ENCODE data around the gene AP5S1. TPM values are rescaled to one million over a fixed set of nuclear protein-coding genes. Genes with fewer than 3 reads are reported as not detected.
A peak's percentile ranks its signal among the peaks of the same experiment; 100 is the strongest.

The AP5S1 gene
- 19.5 TPM for total RNA-seq
- polyA plus RNA-seq (ENCODE audit: insufficient read depth, low read depth, low replicate concordance): 16.0 TPM
- long read RNA-seq, donor 1, full-length matches to known transcripts: 1 of 1 reads
- long read RNA-seq, donor 1, partial matches to known transcripts: 0 of 1 reads
- long read RNA-seq, donor 1, other reads (novel, unspliced or antisense): 0 of 1 reads
- long read RNA-seq, donor 2, full-length matches to known transcripts: 5 of 5 reads
- long read RNA-seq, donor 2, partial matches to known transcripts: 0 of 5 reads
- long read RNA-seq, donor 2, other reads (novel, unspliced or antisense): 0 of 5 reads
- long read RNA-seq, donor 3, full-length matches to known transcripts: 4 of 4 reads
- long read RNA-seq, donor 3, partial matches to known transcripts: 0 of 4 reads
- long read RNA-seq, donor 3, other reads (novel, unspliced or antisense): 0 of 4 reads
- long read RNA-seq, donor 4, full-length matches to known transcripts: 3 of 3 reads
- long read RNA-seq, donor 4, partial matches to known transcripts: 0 of 3 reads
- long read RNA-seq, donor 4, other reads (novel, unspliced or antisense): 0 of 3 reads
- long read RNA-seq, donor 5: 0 reads
- long read RNA-seq, donor 6: 0 reads
- long read RNA-seq, donor 7, full-length matches to known transcripts: 9 of 11 reads
- long read RNA-seq, donor 7, partial matches to known transcripts: 0 of 11 reads
- long read RNA-seq, donor 7, other reads (novel, unspliced or antisense): 2 of 11 reads
- long read RNA-seq, donor 8, partial matches to known transcripts: 0 of 2 reads
- long read RNA-seq, donor 8, other reads (novel, unspliced or antisense): 0 of 2 reads
- long read RNA-seq, donor 9, full-length matches to known transcripts: 2 of 2 reads
- long read RNA-seq, donor 9, partial matches to known transcripts: 0 of 2 reads
- long read RNA-seq, donor 9, other reads (novel, unspliced or antisense): 0 of 2 reads
- long read RNA-seq, donor 10, full-length matches to known transcripts: 3 of 3 reads
- long read RNA-seq, donor 10, partial matches to known transcripts: 0 of 3 reads
- long read RNA-seq, donor 10, other reads (novel, unspliced or antisense): 0 of 3 reads

- no peaks in the 10 kb centered on the region for H3K27me3 ChIP-seq (ENCODE audit: control insufficient read depth, insufficient read depth, low read length)
- FAIRE-seq (no peak), DNase-seq (peak; percentile 97 to 98 (median 98))
- peak within 1 kb of the TSS; percentile 81 to 88 (median 84) for H3K4me3 ChIP-seq (ENCODE audit: low read length in 3 of 3)
- peaks cover 0 to 14% (median 8%) of the 10 kb centered on the region in 3 donors for H3K4me1 ChIP-seq (ENCODE audit: control insufficient read depth in 2 of 3, insufficient read depth in 2 of 3, low read depth in 1 of 3, low read length in 3 of 3)
- intact Hi-C loops (cut with DNase I): no loop called here
- TF ChIP-seq CTCF (IDR thresholded peaks at IDR 0.05; ENCODE audit: borderline replicate concordance, extremely low read depth, insufficient read depth): peak; percentile 89
- peak within 1 kb of the TSS; percentile 99 to 100 for H3K27ac ChIP-seq (ENCODE audit: low read depth in 2 of 2, low read length in 2 of 2)
- H3K9ac ChIP-seq (ENCODE audit: low read length in 3 of 3): peak within 1 kb of the TSS; percentile 63 to 86 (median 86)
- peaks cover 0 to 20% (median 15%) of the 10 kb centered on the region in 3 donors for H3K36me3 ChIP-seq (ENCODE audit: control insufficient read depth in 2 of 3, insufficient read depth in 3 of 3, low read length in 3 of 3)
- no peaks in the 10 kb centered on the region for H3K9me3 ChIP-seq (ENCODE audit: control insufficient read depth in 2 of 3, insufficient read depth in 1 of 3, low read length in 3 of 3)
These were observed at the start of gene AP5S1 for GRCh38 chr20:3820048-3820900. AP5S1 (plus strand) TSS chr20:3820547; CDS start chr20:3822118, 1,571 bp downstream.

- no peak for FAIRE-seq
- H3K9ac ChIP-seq (ENCODE audit: low read length in 3 of 3): no peak overlapping the region
- TF ChIP-seq CTCF (IDR thresholded peaks at IDR 0.05; ENCODE audit: borderline replicate concordance, extremely low read depth, insufficient read depth): no peak
These were observed 48.7 kb upstream of the AP5S1 start for GRCh38 chr20:3771552-3772058.

GRCh38 chr20:3775457-3776108 lies 44.8 kb upstream of the AP5S1 start:
- FAIRE-seq (no peak), DNase-seq (no peak)
- H3K4me3 ChIP-seq (ENCODE audit: low read length in 3 of 3): no peak overlapping the region
- no peak overlapping the region for H3K27ac ChIP-seq (ENCODE audit: low read depth in 2 of 2, low read length in 2 of 2)
- H3K9me3 ChIP-seq (ENCODE audit: control insufficient read depth in 2 of 3, insufficient read depth in 1 of 3, low read length in 3 of 3): no peaks in the 10 kb centered on the region
- intact Hi-C loops (cut with DNase I): no loop called here
- TF ChIP-seq CTCF (IDR thresholded peaks at IDR 0.05; ENCODE audit: borderline replicate concordance, extremely low read depth, insufficient read depth): no peak
- no peak overlapping the region for H3K9ac ChIP-seq (ENCODE audit: low read length in 3 of 3)
- H3K36me3 ChIP-seq (ENCODE audit: control insufficient read depth in 2 of 3, insufficient read depth in 3 of 3, low read length in 3 of 3): no peaks in the 10 kb centered on the region
- no peaks in the 10 kb centered on the region for H3K27me3 ChIP-seq (ENCODE audit: control insufficient read depth, insufficient read depth, low read length)
- H3K4me1 ChIP-seq (ENCODE audit: control insufficient read depth in 2 of 3, insufficient read depth in 2 of 3, low read depth in 1 of 3, low read length in 3 of 3): peaks cover 0 to 13% (median 5%) of the 10 kb centered on the region in 3 donors

More at GRCh38 chr20:3771552-3772058, 48.7 kb upstream of the AP5S1 start:
- intact Hi-C loops (cut with DNase I): no loop called here
- Histone ChIP-seq H3K27me3 (ENCODE audit: control insufficient read depth, insufficient read depth, low read length) (no peaks in the 10 kb centered on the region), H3K36me3 (ENCODE audit: control insufficient read depth in 2 of 3, insufficient read depth in 3 of 3, low read length in 3 of 3) (no peaks in the 10 kb centered on the region), H3K27ac (ENCODE audit: low read depth in 2 of 2, low read length in 2 of 2) (no peak overlapping the region), H3K4me1 (ENCODE audit: control insufficient read depth in 2 of 3, insufficient read depth in 2 of 3, low read depth in 1 of 3, low read length in 3 of 3) (peaks cover 0 to 11% (median 3%) of the 10 kb centered on the region in 3 donors), H3K9me3 (ENCODE audit: control insufficient read depth in 2 of 3, insufficient read depth in 1 of 3, low read length in 3 of 3) (no peaks in the 10 kb centered on the region), H3K4me3 (ENCODE audit: low read length in 3 of 3) (no peak overlapping the region)
- DNase-seq: no peak

All from kidney (tissue), 22 donors.